Uterus (tissue), 2 donors: ENCODE data around the gene CLEC4D.

ENCODE experiments used
- POLR2A ChIP-seq, 2 donors: fragments of 450-650 bp; IDR thresholded peaks; one replicate each; pipeline ENCODE4 v1.6.1; 2016; ENCODE audit warnings: antibody characterized with exemption in 2 of 2, mild to moderate bottlenecking in 1 of 2, moderate library complexity in 1 of 2
- TF ChIP-seq, protein P1 (sequence below), 4 experiments: fragments of 200-600 bp in 2 of 4; fragments of 450-650 bp in 2 of 4; sonication (generic) in 2 of 4; IDR thresholded peaks; one replicate each; pipeline ENCODE4 v1.5.1; 2016 to 2019; ENCODE audit warnings: antibody characterized with exemption in 4 of 4, mild to moderate bottlenecking in 2 of 4, moderate library complexity in 1 of 4

DNA sequence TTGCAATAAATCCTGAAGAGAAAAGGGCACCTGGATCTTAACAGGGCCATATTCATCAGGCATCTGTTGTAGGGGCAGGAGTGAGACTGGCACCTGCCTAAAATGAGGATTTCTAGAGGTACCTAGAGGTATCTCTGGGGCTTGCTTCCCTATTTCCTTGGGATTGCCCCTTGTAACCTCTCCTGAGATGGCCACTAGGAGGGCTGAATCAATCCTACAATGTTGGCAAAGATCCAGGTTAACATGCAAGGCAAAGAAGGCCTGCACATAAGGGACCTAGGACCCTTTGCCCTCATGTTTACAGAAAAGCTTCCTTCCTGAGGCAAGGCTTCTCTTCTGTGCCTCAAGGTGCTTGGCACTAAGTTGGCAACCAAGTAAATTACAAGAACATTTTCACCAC is 53.2 kb downstream of the CLEC4D start:
- TF ChIP-seq, protein P1, sequence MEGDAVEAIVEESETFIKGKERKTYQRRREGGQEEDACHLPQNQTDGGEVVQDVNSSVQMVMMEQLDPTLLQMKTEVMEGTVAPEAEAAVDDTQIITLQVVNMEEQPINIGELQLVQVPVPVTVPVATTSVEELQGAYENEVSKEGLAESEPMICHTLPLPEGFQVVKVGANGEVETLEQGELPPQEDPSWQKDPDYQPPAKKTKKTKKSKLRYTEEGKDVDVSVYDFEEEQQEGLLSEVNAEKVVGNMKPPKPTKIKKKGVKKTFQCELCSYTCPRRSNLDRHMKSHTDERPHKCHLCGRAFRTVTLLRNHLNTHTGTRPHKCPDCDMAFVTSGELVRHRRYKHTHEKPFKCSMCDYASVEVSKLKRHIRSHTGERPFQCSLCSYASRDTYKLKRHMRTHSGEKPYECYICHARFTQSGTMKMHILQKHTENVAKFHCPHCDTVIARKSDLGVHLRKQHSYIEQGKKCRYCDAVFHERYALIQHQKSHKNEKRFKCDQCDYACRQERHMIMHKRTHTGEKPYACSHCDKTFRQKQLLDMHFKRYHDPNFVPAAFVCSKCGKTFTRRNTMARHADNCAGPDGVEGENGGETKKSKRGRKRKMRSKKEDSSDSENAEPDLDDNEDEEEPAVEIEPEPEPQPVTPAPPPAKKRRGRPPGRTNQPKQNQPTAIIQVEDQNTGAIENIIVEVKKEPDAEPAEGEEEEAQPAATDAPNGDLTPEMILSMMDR (IDR thresholded peaks at IDR 0.05), result no peak
- TF ChIP-seq POLR2A (IDR thresholded peaks at IDR 0.05), result no peak
